SK-N-SH (cell line): ENCODE measurements around the gene PRELID3B.

Source experiments
- CTCF ChIP-seq: fragments of 200-600 bp; sonication (generic); IDR thresholded peaks from 2 replicates; pipeline ENCODE4 v1.6.1; 2017; ENCODE audit warnings: antibody characterized with exemption, mild to moderate bottlenecking, moderate library complexity
- EZH2phosphoT487 ChIP-seq: fragments of 200-600 bp; sonication (generic); IDR thresholded peaks from 2 replicates; pipeline ENCODE4 v1.6.1; 2017; ENCODE audit warnings: low read depth, mixed run types, mild to moderate bottlenecking, antibody characterized with exemption, moderate library complexity, borderline replicate concordance

GRCh38 chr20:59007665-59008511 is 34.7 kb downstream of the PRELID3B start:
- TF ChIP-seq EZH2phosphoT487 (no peak), CTCF (no peak)
